Ishikawa (cell line): Measurements from ENCODE around the gene ABHD3.

ENCODE experiments used
- EGR1 ChIP-seq: IDR thresholded peaks from 2 replicates; pipeline ENCODE4 v1.6.1; 2012
- EP300 ChIP-seq: IDR thresholded peaks from 2 replicates; pipeline ENCODE4 v1.6.1; 2012; ENCODE audit warnings: borderline replicate concordance
- TCF12 ChIP-seq: IDR thresholded peaks from 2 replicates; pipeline ENCODE4 v1.6.1; 2012; ENCODE audit warnings: low read depth
- TF ChIP-seq, protein P1 (sequence below): IDR thresholded peaks from 2 replicates; pipeline ENCODE4 v1.6.1; 2012
- TF ChIP-seq, protein P2 (sequence below): IDR thresholded peaks from 2 replicates; pipeline ENCODE4 v1.6.1; 2012; ENCODE audit warnings: low read depth, mild to moderate bottlenecking

DNA sequence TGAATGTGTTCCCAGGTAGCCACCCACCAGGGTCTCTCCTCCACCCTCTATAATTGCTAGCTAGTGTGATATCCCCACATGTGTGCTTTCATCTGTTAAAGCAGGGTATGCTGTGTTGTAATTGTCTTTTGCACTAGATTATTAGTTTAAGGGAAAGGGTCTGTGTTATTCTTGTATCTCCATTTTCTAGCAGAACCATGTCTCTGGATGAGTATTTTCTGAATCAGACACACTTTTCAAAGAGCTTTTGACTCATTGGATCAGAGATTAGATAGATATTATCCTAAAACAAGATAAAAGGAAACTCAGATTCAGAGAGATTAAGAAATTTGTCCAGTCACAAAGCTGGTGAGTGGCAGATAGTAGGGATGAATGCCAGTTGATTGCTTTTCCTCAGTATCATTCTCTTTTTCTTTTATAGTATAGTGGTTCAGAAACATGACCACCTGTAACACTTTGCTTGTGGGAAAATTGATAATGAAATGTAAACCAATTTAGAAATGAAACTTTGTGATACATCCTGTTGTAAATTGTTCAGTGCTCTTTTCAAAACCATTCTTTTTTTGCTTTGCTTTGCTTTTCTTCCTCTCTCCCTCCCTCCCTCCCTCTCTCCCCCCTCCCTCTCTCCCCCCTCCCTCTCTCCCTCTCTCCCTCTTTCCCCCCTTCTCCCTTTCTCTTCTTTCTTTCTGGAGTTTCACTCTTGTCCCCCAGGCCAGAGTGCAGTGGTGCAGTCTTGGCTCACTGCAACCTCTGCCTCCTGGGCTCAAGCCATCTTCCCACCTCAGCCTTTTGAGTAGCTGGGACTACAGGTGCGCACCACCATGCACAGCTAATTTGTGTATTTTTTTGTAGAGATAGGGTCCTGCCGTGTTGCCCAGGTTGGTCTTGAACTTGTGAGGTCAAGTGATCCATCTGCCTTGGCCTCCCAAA, 43.5 kb upstream of the ABHD3 start:
- TF ChIP-seq, protein P1, sequence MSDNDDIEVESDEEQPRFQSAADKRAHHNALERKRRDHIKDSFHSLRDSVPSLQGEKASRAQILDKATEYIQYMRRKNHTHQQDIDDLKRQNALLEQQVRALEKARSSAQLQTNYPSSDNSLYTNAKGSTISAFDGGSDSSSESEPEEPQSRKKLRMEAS = no peak
- TF ChIP-seq EP300 = no peak
- TF ChIP-seq, protein P2, sequence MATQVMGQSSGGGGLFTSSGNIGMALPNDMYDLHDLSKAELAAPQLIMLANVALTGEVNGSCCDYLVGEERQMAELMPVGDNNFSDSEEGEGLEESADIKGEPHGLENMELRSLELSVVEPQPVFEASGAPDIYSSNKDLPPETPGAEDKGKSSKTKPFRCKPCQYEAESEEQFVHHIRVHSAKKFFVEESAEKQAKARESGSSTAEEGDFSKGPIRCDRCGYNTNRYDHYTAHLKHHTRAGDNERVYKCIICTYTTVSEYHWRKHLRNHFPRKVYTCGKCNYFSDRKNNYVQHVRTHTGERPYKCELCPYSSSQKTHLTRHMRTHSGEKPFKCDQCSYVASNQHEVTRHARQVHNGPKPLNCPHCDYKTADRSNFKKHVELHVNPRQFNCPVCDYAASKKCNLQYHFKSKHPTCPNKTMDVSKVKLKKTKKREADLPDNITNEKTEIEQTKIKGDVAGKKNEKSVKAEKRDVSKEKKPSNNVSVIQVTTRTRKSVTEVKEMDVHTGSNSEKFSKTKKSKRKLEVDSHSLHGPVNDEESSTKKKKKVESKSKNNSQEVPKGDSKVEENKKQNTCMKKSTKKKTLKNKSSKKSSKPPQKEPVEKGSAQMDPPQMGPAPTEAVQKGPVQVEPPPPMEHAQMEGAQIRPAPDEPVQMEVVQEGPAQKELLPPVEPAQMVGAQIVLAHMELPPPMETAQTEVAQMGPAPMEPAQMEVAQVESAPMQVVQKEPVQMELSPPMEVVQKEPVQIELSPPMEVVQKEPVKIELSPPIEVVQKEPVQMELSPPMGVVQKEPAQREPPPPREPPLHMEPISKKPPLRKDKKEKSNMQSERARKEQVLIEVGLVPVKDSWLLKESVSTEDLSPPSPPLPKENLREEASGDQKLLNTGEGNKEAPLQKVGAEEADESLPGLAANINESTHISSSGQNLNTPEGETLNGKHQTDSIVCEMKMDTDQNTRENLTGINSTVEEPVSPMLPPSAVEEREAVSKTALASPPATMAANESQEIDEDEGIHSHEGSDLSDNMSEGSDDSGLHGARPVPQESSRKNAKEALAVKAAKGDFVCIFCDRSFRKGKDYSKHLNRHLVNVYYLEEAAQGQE = no peak
- TF ChIP-seq EGR1 = no peak
- TF ChIP-seq TCF12 = no peak
